Suprapubic skin (tissue), 3 donors: ENCODE measurements around the gene BTN2A1.

Source experiments
- EP300 ChIP-seq: sonication (generic); formaldehyde crosslinking; IDR thresholded peaks from one replicate; pipeline ENCODE4 v1.6.1; 2017; ENCODE audit warnings: antibody characterized with exemption
- TF ChIP-seq, protein P1 (sequence below), 2 donors: fragments of 200-600 bp in 1 of 2; fragments of 450-650 bp in 1 of 2; sonication (generic) in 1 of 2; IDR thresholded peaks; one replicate each; pipeline ENCODE4 v1.5.1; 2016 to 2019; ENCODE audit warnings: antibody characterized with exemption in 2 of 2, mild to moderate bottlenecking in 1 of 2, moderate library complexity in 1 of 2

DNA sequence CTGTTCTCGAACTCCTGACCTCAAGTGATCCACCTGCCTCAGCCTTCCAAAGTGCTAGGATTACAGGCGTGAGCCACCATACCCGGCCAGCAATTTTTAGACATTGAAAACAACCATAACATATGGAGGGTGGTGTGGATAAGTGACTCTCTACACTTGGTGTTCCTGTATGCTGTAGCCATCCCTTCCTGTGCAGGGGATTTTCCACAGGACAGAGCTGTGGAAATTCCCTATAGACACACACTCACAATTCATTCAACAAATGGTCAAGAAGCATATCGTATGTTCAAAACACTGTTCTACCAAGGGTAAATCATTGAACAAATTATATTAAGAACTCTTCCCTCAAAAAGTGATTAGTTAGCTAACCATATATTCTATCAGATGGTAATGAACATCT lies 6.3 kb downstream of the BTN2A1 start:
- TF ChIP-seq, protein P1, sequence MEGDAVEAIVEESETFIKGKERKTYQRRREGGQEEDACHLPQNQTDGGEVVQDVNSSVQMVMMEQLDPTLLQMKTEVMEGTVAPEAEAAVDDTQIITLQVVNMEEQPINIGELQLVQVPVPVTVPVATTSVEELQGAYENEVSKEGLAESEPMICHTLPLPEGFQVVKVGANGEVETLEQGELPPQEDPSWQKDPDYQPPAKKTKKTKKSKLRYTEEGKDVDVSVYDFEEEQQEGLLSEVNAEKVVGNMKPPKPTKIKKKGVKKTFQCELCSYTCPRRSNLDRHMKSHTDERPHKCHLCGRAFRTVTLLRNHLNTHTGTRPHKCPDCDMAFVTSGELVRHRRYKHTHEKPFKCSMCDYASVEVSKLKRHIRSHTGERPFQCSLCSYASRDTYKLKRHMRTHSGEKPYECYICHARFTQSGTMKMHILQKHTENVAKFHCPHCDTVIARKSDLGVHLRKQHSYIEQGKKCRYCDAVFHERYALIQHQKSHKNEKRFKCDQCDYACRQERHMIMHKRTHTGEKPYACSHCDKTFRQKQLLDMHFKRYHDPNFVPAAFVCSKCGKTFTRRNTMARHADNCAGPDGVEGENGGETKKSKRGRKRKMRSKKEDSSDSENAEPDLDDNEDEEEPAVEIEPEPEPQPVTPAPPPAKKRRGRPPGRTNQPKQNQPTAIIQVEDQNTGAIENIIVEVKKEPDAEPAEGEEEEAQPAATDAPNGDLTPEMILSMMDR (IDR thresholded peaks at IDR 0.05) = no peak
- no peak for TF ChIP-seq EP300
